Activated CD4-positive, alpha-beta T cell treated with anti-CD3 and anti-CD28 coated beads, Interleukin-2, amount 10 ng/mL, durations not matched to agents 7 days and 5 days (primary cell): ENCODE measurements around the gene AGPAT2. TPM values are rescaled to one million over a fixed set of nuclear protein-coding genes. Genes with fewer than 3 reads are reported as not detected.
A peak's percentile ranks its signal among the peaks of the same experiment; 100 is the strongest.

Experiments used
- CTCF ChIA-PET: fragments of 350-600 bp; sonication (Branson Sonifier 250); formaldehyde crosslinking; loops from one replicate; lab custom pipeline; 2021; ENCODE audit warnings: antibody characterized with exemption; lab: Charles Lee
- POLR2A ChIA-PET: fragments of 350-600 bp; sonication (Branson Sonifier 250); formaldehyde crosslinking; loops from one replicate; lab custom pipeline; 2021; ENCODE audit warnings: antibody characterized with exemption; lab: Charles Lee
- DNase-seq: peaks from one replicate; pipeline ENCODE4 v3.0.0-alpha.2; 2020
- H3K27ac Mint-ChIP-seq: one replicate; pipeline ENCODE4 v1.8.0; 2021; ENCODE audit warnings: mild to moderate bottlenecking, moderate library complexity, mixed read lengths
- H3K27me3 Mint-ChIP-seq: one replicate; pipeline ENCODE4 v1.8.0; 2021; ENCODE audit warnings: mixed read lengths
- H3K36me3 Mint-ChIP-seq: one replicate; pipeline ENCODE4 v1.8.0; 2021; ENCODE audit warnings: low read depth, mixed read lengths
- H3K4me1 Mint-ChIP-seq: one replicate; pipeline ENCODE4 v1.8.0; 2021; ENCODE audit warnings: mixed read lengths
- H3K4me3 Mint-ChIP-seq: one replicate; pipeline ENCODE4 v1.8.0; 2021; ENCODE audit warnings: mild to moderate bottlenecking, moderate library complexity, mixed read lengths
- H3K9me3 Mint-ChIP-seq: one replicate; pipeline ENCODE4 v1.8.0; 2021; ENCODE audit warnings: mixed read lengths
- total RNA-seq, 2 experiments: library from RNA; stranded (reverse); gene quantifications; one replicate each; pipeline ENCODE4 v1.2.3, GENCODE V29; 2021

The AGPAT2 gene
- total RNA-seq, 2 experiments from 2014 or later = 15.0 to 17.0 TPM

DNA sequence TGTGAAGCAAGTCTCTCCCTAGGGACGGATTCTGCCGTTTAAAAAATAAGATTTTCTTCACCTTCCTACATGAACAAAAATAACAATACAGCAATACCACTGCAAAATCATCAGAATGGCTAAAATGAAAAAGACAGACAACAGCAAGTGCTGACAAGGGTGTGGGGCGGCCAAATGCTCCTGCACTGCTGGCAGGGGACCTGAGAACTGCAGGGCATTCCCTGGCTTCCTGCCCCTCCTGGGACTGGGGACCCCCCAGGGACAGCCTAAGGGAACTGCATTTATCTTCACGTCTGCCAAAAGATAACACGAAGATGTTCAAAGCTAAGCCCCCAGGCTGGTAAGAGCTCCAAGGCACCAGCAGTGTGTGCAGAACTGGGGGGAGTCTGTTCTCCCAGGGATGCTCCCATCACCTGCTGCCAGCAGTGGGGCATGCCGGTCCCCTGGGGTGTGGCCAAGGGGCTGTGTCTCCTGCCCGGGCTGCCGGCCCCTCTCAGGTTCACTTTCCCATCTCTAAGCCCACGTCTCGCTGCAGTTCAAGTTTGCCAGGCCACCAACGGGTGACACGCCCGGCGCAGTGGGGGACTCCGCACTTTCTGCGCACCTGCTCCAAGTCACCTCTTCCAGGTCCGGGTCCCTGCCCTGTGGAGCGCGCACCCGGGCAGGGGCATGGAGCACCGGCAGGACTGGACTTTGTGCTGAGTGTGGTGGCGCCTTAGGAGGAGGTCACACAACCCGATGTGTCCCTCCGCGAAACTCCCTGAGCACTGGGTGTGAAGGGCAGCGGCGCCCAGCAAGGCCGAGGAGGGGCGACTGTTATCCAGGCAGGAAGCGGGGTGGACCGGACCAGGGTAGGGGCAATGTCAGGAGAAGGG is 29.0 kb downstream of the AGPAT2 start:
- ChIA-PET POLR2A (no interaction called here), CTCF (no interaction called here)
- Mint-ChIP-seq H3K36me3 (no peaks in the 10 kb centered on the region), H3K4me1 (peaks cover 4% of the 10 kb centered on the region), H3K9me3 (no peaks in the 10 kb centered on the region), H3K4me3 (no peak overlapping the region), H3K27ac (peak overlapping the region; percentile 25), H3K27me3 (peaks cover 37% of the 10 kb centered on the region)
- no peak for DNase-seq

DNA sequence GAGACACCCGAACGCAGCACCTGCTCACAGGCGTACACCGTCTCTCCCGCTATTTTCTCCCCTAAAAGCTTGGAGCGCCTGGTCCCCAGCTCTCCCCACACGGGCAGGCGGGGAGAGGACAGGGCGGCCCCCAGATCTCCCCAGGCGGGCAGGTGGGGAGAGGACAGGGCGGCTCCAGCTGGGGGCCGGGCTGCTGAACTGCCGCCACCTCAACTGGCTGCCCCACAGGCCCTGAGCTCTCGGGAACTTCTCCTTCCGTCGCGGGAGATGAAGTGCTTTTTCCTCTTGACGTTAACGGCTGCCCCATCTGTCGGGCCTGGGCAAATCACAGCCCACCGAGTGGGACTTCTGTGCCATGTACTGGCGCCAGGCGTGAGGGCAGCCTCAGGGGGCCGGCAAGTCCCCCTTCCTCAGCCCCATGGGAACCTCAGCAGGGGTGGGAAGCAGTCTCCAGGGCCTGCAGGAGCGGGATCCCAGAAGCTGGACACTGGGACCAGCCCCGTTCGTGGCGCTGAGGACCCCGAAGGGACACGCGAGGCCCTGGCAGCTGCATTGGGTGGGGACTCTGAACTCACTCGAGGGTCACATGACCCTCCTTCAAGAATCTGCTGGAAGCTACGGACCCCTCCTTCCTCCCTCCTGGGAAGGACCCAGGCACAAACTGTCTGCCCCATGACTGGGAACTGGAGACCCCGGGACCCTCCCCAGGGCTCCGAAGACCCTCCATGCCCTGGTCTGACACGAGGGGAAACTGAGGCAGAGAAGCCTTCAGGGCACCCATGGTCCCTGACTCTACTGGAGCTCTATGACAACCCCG is 30.3 kb downstream of the AGPAT2 start:
- Mint-ChIP-seq H3K27ac (no peak overlapping the region), H3K4me1 (peaks cover 4% of the 10 kb centered on the region), H3K4me3 (no peak overlapping the region), H3K9me3 (no peaks in the 10 kb centered on the region), H3K36me3 (no peaks in the 10 kb centered on the region), H3K27me3 (peaks cover 37% of the 10 kb centered on the region)
- no peak for DNase-seq
- POLR2A ChIA-PET = no interaction called here
- CTCF ChIA-PET = interaction anchor here (0.9 to 1.5 kb wide), 2 partner anchors 10 to 15 kb away, joined by 3 read pairs; no protein-coding TSS in a partner anchor

DNA sequence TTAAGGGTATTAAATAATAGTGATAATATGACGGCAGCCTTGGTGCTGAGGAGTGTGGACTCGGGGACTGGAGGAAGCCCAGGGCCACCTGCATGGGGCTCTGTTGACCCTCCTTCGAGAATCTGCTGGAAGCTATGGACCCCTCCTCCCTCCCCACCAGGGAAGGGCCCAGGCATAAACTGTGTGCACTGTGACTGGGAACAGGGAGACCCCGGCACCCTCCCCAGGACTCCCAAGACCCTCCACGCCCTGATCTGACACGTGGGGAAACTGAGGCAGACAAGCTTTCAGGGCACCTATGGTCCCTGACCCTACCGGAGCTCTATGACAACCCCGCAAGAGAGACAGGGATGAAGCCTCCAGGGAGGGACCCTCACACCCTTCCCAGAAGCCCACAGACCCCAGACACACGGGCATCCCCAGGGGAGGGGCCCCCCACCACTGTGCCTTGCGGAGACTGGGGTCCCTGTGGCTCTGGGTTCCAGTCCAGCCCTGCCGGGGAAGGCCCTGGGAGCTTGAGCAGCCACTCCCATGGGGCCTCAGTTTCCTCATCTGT is 31.0 kb downstream of the AGPAT2 start:
- no peak for DNase-seq
- no peak overlapping the region for H3K27ac Mint-ChIP-seq
- POLR2A ChIA-PET = no interaction called here
- H3K4me1 Mint-ChIP-seq = peaks cover 4% of the 10 kb centered on the region
- peaks cover 37% of the 10 kb centered on the region for H3K27me3 Mint-ChIP-seq
- CTCF ChIA-PET = interaction anchor here (0.9 to 1.5 kb wide), 3 partner anchors 9 to 16 kb away, joined by 3 read pairs; no protein-coding TSS in a partner anchor
- no peak overlapping the region for H3K4me3 Mint-ChIP-seq
- H3K36me3 Mint-ChIP-seq = no peaks in the 10 kb centered on the region
- no peaks in the 10 kb centered on the region for H3K9me3 Mint-ChIP-seq

DNA sequence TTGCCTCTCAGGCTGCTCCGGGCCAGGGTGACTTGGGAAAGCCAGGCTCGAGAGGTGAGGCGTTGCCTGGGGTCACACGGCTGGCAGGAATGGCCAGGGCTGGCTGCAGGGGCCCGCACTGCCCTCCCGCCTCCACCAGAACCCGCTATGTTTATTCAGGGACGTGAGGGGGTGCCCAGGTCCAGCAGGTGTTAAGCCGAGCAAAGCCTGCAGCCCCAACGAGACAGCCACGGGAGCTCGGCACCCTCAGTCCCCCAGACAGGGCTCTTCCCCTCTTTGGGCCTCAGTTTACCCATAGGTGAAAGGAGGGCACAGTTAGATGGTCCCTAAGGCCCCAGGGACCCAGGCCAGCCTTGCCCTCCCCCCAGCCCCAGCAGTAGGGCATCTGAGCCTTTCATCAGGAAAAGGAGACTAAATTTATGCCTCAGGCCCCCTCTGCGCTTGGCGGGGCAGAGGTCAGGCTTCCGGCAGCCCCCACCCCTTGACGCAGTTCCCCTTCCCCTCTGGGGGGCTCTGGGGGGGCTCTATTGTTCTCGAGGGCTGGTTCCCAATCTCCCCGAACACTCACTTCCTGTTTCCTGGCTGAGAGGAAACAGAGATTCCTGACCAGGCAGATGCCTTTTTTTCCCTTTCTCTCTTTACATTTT is 31.6 kb downstream of the AGPAT2 start:
- H3K27ac Mint-ChIP-seq = no peak overlapping the region
- CTCF ChIA-PET = interaction anchor here (1.1 to 1.5 kb wide), 2 partner anchors 8 to 16 kb away, joined by 3 read pairs; no protein-coding TSS in a partner anchor
- peaks cover 37% of the 10 kb centered on the region for H3K27me3 Mint-ChIP-seq
- no peak overlapping the region for H3K4me3 Mint-ChIP-seq
- no peaks in the 10 kb centered on the region for H3K9me3 Mint-ChIP-seq
- no peaks in the 10 kb centered on the region for H3K36me3 Mint-ChIP-seq
- POLR2A ChIA-PET = no interaction called here
- H3K4me1 Mint-ChIP-seq = peaks cover 4% of the 10 kb centered on the region
- DNase-seq = no peak

DNA sequence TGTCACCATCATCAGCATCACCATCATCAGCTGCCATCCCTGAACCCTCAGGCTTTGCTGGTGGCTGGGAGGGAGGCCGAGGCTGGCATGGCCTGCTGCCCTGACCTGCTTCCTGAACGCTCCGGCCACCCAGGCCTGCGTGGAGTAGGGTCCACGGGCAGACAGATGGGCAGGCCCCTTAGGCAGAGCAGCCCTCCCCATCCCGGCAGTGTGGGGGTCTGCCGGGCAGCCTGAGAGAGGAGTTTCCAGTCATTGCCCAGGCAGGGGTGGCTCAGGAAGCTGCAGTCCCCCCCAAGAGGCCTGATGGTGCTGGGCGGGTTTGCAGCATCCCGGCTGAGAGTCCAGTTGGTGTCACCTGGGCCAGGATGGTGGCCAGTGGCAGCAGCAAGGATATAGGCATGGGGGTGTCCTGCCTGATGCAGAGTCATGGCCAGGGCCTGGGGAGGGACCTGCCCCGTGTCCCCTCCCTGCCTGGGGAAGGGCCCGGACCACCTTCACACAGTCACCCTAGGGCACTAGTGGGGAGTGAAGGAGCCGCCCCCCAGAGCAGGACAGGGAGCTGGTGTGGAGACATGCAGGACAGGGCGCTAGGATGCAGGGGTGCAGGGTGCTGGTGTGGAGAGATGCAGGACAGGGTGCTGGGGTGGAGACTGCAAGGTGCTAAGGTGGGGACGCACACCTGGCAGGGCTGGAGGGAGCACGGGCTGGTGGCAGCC is 32.3 kb downstream of the AGPAT2 start:
- no peaks in the 10 kb centered on the region for H3K9me3 Mint-ChIP-seq
- no peak overlapping the region for H3K4me3 Mint-ChIP-seq
- no peaks in the 10 kb centered on the region for H3K36me3 Mint-ChIP-seq
- peaks cover 4% of the 10 kb centered on the region for H3K4me1 Mint-ChIP-seq
- ChIA-PET POLR2A (no interaction called here), CTCF (interaction anchor here (1.1 kb wide), 1 partner anchor 17 kb away, joined by 3 read pairs; no protein-coding TSS in a partner anchor)
- no peak overlapping the region for H3K27ac Mint-ChIP-seq
- DNase-seq = no peak
- peaks cover 33% of the 10 kb centered on the region for H3K27me3 Mint-ChIP-seq

DNA sequence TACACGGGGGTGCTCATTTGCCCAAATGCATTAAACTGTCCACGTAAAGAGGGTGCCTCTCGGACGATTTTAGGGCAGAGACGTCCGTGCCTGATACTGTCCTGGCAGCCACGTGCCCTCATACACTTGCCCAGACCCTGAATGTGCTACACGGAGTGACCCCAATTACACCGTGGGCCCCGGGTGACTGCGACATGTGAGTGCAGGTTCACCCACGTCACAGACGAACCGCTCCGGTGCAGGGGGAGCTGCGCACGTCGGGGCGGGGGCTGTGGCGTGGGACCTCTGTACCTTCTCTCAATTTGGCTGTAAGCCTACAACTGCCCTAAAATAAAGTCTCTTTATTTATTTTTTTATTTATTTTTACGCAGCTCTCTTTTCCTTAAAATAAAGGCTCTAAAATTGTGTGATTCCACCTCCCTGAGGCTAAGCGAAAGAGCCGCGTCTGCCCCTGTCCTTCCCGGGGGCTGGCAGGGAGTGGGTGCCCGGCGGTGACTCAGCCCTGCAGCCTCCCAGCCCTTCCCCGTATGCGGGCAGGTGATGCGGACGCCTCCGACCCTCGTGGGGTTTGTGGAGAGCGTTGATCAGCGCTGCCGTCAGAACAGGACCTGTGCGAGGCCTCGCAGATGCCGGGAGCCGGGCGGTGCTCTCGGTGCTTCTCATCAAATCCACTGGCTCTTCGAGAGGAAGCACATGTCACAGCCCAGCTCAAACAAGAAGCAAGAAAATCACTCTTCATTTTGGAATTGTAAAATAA is 33.8 kb downstream of the AGPAT2 start:
- H3K27me3 Mint-ChIP-seq = peaks cover 36% of the 10 kb centered on the region
- H3K9me3 Mint-ChIP-seq = no peaks in the 10 kb centered on the region
- H3K4me1 Mint-ChIP-seq = peaks cover 3% of the 10 kb centered on the region
- ChIA-PET POLR2A (no interaction called here), CTCF (no interaction called here)
- no peaks in the 10 kb centered on the region for H3K36me3 Mint-ChIP-seq
- DNase-seq = no peak
- no peak overlapping the region for H3K27ac Mint-ChIP-seq
- no peak overlapping the region for H3K4me3 Mint-ChIP-seq

DNA sequence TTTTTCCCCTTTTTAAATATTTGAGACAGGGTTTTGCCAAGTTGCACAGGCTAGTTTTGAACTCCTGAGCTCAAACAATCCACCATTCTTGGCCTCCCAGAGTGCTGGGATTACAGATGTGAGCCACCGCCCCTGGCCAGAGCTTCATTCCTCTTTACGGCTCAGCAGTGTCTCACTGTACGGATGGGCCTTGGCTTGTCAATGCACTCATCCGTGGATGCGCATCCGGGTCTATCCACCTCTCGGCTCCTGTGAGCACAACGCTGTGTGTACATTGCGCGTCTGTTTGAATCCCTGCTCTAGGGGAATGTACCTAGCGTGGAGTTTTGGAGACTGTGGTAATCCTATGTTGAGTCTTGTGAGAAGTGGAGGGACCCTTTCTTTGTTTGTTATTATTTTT is 35.4 kb downstream of the AGPAT2 start:
- no peak overlapping the region for H3K27ac Mint-ChIP-seq
- ChIA-PET CTCF (interaction anchor here (0.6 to 1.2 kb wide), 3 partner anchors 10 to 595 kb away, joined by 5 to 6 read pairs (median 6); no protein-coding TSS in a partner anchor), POLR2A (no interaction called here)

DNA sequence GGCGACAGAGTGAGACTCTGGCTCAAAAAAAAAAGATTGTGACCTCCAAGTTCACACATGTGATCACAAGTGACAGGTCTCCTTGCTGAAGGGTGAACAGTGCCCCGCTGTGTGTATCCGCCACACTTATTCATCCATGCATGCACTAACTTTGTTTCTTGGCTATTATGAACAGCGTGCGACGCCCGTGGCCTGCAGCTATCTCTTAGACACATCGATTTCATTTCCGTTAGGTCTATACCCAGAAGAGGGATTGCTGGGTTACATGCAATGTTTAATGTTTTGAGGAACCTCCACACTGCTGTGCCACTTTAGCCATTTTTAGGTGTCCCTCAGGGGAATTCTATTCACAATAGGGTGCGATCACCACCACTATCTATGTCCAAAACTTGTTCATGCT is 36.6 kb downstream of the AGPAT2 start:
- H3K4me1 Mint-ChIP-seq = no peaks in the 10 kb centered on the region
- no peak overlapping the region for H3K4me3 Mint-ChIP-seq
- H3K27me3 Mint-ChIP-seq = peaks cover 17% of the 10 kb centered on the region
- no peak for DNase-seq
- ChIA-PET POLR2A (no interaction called here), CTCF (interaction anchor here (0.7 kb wide), 1 partner anchor 266 kb away, joined by 3 read pairs; no protein-coding TSS in a partner anchor)
- no peaks in the 10 kb centered on the region for H3K36me3 Mint-ChIP-seq
- no peak overlapping the region for H3K27ac Mint-ChIP-seq
- no peaks in the 10 kb centered on the region for H3K9me3 Mint-ChIP-seq

More for the DNA sequence above, 35.4 kb downstream of the AGPAT2 start:
- no peaks in the 10 kb centered on the region for H3K4me1 Mint-ChIP-seq
- H3K27me3 Mint-ChIP-seq = peaks cover 24% of the 10 kb centered on the region
- H3K36me3 Mint-ChIP-seq = no peaks in the 10 kb centered on the region
- H3K9me3 Mint-ChIP-seq = no peaks in the 10 kb centered on the region
- H3K4me3 Mint-ChIP-seq = no peak overlapping the region
- no peak for DNase-seq

DNA sequence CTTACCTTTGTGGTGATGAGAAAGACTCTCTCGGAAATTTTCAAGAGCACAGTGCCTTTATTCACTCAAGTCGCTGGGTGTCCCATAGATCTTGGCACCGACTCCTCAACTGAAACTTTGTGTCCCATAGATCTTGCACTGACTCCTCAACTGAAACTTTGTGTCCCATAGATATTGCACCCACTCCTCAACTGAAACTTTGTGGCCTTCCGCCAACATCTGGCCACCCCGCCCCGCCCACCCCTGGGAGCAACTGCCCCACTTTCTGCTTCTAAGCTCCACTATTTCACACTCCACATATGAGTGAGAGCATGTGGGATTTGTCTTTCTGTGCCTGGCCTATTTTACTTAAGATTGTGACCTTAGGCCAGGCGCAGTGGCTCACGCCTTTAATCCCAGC is 37.2 kb downstream of the AGPAT2 start:
- ChIA-PET CTCF (no interaction called here), POLR2A (no interaction called here)
- Mint-ChIP-seq H3K9me3 (no peaks in the 10 kb centered on the region), H3K27me3 (peaks cover 14% of the 10 kb centered on the region), H3K4me1 (no peaks in the 10 kb centered on the region), H3K36me3 (no peaks in the 10 kb centered on the region), H3K27ac (no peak overlapping the region), H3K4me3 (no peak overlapping the region)
- no peak for DNase-seq

DNA sequence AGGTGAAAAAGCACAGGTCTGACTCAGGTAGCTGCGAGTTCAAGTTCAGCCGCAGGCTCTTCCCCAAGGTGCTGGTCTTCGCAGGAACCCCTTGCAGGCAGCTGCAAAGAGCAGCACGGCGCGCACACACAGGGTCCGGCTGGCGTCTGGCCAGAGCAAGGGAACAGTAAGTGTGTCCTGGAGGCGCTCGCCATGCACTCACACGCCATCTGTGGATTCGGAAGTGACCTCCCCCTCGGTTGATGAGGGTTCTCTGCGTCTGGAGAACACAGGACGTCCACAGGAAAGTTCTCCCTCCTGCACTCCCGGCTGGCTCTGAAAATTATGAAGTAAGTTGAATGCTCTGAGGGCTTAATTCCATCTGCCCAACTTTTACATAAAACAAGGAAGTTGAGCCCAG is 38.5 kb downstream of the AGPAT2 start:
- Mint-ChIP-seq H3K4me1 (no peaks in the 10 kb centered on the region), H3K27ac (no peak overlapping the region), H3K27me3 (peaks cover 16% of the 10 kb centered on the region), H3K4me3 (no peak overlapping the region), H3K9me3 (no peaks in the 10 kb centered on the region), H3K36me3 (no peaks in the 10 kb centered on the region)
- DNase-seq = no peak
- CTCF ChIA-PET = interaction anchor here (0.7 kb wide), 1 partner anchor 793 kb away, joined by 3 read pairs; the partner anchor contains the start of gene ENTPD8
- POLR2A ChIA-PET = no interaction called here
